ENCODE measurements around the gene BTBD3. TPM values are rescaled to one million over a fixed set of nuclear protein-coding genes. Genes with fewer than 3 reads are reported as not detected.

Gene BTBD3
- total RNA-seq, 2 donors from 2014 or later: 33.8 to 52.1 TPM

GRCh38 chr20:11894062-11894461 lies 23.6 kb upstream of the BTBD3 start:
- peak overlapping the region; percentile 10 for H3K4me3 ChIP-seq
- H3K27ac ChIP-seq: peak overlapping the region; percentile 23
- no peaks in the 10 kb centered on the region for H3K36me3 ChIP-seq
- no peaks in the 10 kb centered on the region for H3K27me3 ChIP-seq
- no peak overlapping the region for H3K9ac ChIP-seq (ENCODE audit: low read depth in 2 of 2, low read length in 2 of 2)
- TF ChIP-seq CTCF (IDR thresholded peaks at IDR 0.05): no peak
- peak; percentile 70 for DNase-seq
- no peaks in the 10 kb centered on the region for H3K4me1 ChIP-seq
- intact Hi-C loops (cut with DNase I): loop anchor here (10.0 kb wide), 1 partner anchor 209 kb away; no protein-coding TSS in a partner anchor
- no peaks in the 10 kb centered on the region for H3K9me3 ChIP-seq

DNA sequence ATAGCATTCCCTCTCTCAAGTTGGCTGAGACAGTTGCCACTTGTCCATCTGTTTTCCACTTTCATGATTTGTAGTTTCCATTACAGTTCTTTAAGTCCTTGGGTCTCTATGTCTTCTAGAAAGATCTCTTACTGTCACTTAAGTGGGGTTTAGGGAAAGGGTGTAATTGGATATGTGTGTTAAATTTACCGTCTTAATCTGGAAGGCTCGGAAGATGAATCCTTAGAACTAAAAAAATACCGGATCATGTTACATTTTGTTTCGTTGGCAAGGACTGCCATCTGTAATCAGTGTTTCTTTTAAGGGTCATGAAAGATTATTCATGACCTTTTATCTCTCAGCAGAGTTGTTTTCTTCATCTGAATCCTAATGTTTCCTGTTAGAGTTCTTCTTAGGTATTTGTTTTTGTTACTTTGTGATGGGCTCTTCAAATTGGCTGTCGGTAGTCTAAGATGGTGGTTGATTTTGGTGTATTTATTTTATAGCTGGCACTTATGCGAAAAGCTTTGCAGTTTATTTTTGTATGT lies 21.8 kb upstream of the BTBD3 start:
- Histone ChIP-seq H3K27me3 (no peaks in the 10 kb centered on the region), H3K4me1 (no peaks in the 10 kb centered on the region), H3K4me3 (no peak overlapping the region), H3K36me3 (no peaks in the 10 kb centered on the region), H3K27ac (no peak overlapping the region), H3K9ac (ENCODE audit: low read depth in 2 of 2, low read length in 2 of 2) (no peak overlapping the region), H3K9me3 (no peaks in the 10 kb centered on the region)
- intact Hi-C loops (cut with DNase I): loop anchor here (10.0 kb wide), 1 partner anchor 211 kb away; no protein-coding TSS in a partner anchor
- no peak for TF ChIP-seq CTCF (IDR thresholded peaks at IDR 0.05)
- no peak for DNase-seq

DNA sequence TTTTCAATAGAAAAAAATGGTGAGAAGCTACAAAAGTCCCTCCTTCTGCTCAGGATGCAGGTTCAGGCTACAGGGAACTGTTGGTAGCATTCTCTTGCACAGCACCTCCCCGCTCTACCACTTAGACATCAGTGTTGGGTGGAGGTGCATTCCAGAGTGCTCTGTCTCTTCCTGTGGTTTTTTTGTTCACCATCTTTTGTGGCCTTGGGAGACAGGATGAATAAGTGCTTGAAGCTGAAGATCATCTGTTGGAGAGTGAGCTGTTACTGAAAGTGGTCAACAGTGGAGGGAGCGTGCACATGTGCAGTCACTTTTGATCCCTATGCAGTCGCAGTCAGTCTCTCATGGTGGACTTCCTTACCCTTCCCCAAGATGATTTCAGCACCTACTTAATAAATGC lies 16.6 kb upstream of the BTBD3 start:
- DNase-seq: no peak
- H3K9me3 ChIP-seq: no peaks in the 10 kb centered on the region
- H3K4me3 ChIP-seq: no peak overlapping the region
- no peaks in the 10 kb centered on the region for H3K27me3 ChIP-seq
- H3K4me1 ChIP-seq: no peaks in the 10 kb centered on the region
- intact Hi-C loops (cut with DNase I): no loop called here
- no peak overlapping the region for H3K27ac ChIP-seq
- TF ChIP-seq CTCF (IDR thresholded peaks at IDR 0.05): no peak
- H3K36me3 ChIP-seq: no peaks in the 10 kb centered on the region
- no peak overlapping the region for H3K9ac ChIP-seq (ENCODE audit: low read depth in 2 of 2, low read length in 2 of 2)

DNA sequence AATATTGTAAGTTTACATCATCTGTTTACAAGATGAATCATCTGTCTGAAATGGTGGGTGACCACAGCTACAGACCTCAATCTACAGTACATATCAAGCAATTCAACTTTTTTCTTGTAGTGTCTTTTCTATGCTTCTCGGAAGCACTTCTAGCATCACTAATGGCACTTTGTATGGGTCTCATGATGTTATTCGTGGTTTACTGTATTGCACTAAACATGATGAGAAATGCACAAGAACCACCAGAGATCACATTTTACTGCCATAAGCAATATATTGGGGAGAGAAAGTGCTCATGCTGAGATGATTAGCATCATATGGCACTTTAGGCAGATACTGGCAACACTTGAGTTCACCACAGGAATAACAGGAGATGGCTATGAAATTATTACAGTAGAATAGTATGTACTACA lies 15.4 kb upstream of the BTBD3 start:
- H3K27me3 ChIP-seq: no peaks in the 10 kb centered on the region
- H3K36me3 ChIP-seq: no peaks in the 10 kb centered on the region
- no peak for TF ChIP-seq CTCF (IDR thresholded peaks at IDR 0.05)
- H3K4me3 ChIP-seq: no peak overlapping the region
- H3K9ac ChIP-seq (ENCODE audit: low read depth in 2 of 2, low read length in 2 of 2): no peak overlapping the region
- intact Hi-C loops (cut with DNase I): no loop called here
- no peaks in the 10 kb centered on the region for H3K9me3 ChIP-seq
- H3K4me1 ChIP-seq: no peaks in the 10 kb centered on the region
- no peak overlapping the region for H3K27ac ChIP-seq
- DNase-seq: no peak

- no peak for DNase-seq
- Histone ChIP-seq H3K27me3 (no peaks in the 10 kb centered on the region), H3K9ac (ENCODE audit: low read depth in 2 of 2, low read length in 2 of 2) (no peak overlapping the region), H3K27ac (no peak overlapping the region), H3K4me3 (no peak overlapping the region), H3K36me3 (no peaks in the 10 kb centered on the region), H3K4me1 (no peaks in the 10 kb centered on the region), H3K9me3 (no peaks in the 10 kb centered on the region)
- intact Hi-C loops (cut with DNase I): no loop called here
- TF ChIP-seq CTCF (IDR thresholded peaks at IDR 0.05): no peak
These were observed 12.1 kb upstream of the BTBD3 start for GRCh38 chr20:11905460-11906179.
